ENCODE data around the gene ANXA2R.
"Not testable (repeated sequence)": the region's sequence is repeated elsewhere in the genome, so short reads cannot be mapped to it uniquely, and the experiment has no call there.

Gene ANXA2R, protein sequence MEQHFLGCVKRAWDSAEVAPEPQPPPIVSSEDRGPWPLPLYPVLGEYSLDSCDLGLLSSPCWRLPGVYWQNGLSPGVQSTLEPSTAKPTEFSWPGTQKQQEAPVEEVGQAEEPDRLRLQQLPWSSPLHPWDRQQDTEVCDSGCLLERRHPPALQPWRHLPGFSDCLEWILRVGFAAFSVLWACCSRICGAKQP
- 2.7 to 64.9 (median 28.3) reads per million in 9 experiments for total RNA-seq

DNA sequence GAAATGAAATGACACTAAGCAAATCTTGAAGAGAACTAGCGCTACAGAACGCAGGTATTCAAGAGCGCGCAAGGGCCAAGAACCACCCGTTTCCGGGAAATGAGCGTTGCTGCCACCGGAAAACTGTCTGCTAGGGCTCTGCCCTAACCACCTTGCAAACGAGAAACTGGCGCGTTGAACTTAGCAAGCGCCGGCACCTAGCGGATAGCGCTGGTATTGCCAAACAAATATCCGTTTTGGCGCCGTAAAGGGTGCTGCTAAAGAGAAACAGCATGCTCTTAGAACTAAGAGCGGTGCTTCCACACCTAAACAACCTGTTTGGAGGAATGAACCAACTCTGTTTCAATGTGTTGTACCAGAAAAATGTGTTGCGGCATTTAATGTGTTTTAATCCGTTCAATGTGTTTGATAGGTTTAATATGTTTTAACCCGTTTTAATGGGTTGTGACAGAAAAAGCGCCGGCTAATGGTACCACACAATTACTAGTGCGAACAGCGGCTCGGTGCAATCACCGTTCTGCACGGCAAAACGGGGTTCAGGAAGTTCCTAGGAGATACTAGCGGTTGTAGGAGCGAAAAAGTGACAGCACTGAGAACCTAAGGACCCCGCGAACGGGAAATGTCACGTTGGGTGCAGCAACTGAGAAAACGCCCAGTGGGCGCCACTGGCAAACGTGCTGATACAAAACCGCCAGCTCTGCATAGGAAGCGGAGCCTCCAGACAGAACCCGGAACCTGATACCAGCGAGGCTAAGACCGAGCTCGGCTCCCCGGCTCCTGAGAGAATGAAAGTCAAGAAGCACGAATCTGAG, at the start of gene ANXA2R:
TSS of gene ANXA2R (minus strand) at position 33 of the 812 bp plus-strand sequence. CDS start 273 bp downstream, outside the sequence.
- Mint-ChIP-seq H3K27me3 (no peaks in the 10 kb centered on the region), H3K4me3 (peak within 1 kb of the TSS; percentile 94 to 100), H3K4me1 (ENCODE audit: low read depth in 2 of 2) (peaks cover 50 to 51% of the 10 kb centered on the region in 2 donors), H3K27ac (peak within 1 kb of the TSS; percentile 95 to 100), H3K36me3 (ENCODE audit: insufficient read depth) (peaks cover 87% of the 10 kb centered on the region), H3K9me3 (no peaks in the 10 kb centered on the region)
- DNase-seq (peak; percentile 92 to 96 (median 94)), ATAC-seq (replicated peaks) (peak; percentile 52)

DNA sequence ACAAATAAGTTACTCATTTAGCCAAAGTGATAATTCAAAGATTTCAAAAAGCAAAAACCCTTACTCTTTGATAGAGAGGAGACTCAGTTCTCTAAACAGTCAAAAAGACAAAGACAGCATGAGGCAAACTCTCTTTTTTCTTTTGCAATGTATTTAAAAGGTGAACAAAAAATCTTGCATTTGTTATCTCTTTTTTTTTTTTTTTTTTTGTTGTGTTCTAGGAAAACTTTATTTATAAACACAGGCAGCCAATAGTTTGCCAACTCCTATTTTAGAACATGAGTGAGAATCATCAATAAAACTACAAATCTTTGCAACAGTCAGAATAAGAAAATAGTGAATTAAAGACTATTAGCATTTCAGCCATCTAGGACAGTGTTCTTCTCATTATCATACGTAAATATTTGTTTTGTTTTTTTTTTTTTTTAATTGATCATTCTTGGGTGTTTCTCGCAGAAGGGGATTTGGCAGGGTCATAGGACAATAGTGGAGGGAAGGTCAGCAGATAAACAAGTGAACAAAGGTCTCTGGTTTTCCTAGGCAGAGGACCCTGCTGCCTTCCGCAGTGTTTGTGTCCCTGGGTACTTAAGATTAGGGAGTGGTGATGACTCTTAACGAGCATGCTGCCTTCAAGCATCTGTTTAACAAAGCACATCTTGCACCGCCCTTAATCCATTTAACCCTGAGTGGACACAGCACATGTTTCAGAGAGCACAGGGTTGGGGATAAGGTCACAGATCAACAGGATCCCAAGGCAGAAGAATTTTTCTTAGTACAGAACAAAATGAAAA, 46.2 kb upstream of the ANXA2R start:
- not testable (repeated sequence) for H3K4me3 Mint-ChIP-seq; DNase-seq; H3K36me3 Mint-ChIP-seq (ENCODE audit: insufficient read depth); H3K9me3 Mint-ChIP-seq; H3K27me3 Mint-ChIP-seq; H3K4me1 Mint-ChIP-seq (ENCODE audit: low read depth in 2 of 2); H3K27ac Mint-ChIP-seq; ATAC-seq (replicated peaks)

DNA sequence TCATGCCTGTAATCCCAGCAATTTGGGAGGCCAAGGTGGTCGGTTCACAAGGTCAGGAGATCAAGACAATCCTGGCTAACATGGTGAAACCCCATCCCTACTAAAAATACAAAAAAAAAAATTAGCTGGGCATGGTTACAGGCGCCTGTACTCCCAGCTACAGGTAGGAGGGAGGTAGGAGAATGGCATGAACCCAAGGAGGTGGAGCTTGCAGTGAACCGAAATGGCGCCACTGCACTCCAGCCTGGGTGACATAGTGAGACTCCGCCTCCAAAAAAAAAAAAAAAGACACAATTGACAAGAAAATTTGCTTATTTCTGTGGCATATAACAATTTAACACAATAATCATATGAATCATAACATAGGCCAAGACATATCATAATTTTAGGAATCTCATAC, 45.3 kb upstream of the ANXA2R start:
- no peaks in the 10 kb centered on the region for H3K4me1 Mint-ChIP-seq (ENCODE audit: low read depth in 2 of 2)
- no peak overlapping the region for H3K4me3 Mint-ChIP-seq
- no peak overlapping the region for H3K27ac Mint-ChIP-seq
- peaks cover 11% of the 10 kb centered on the region for H3K36me3 Mint-ChIP-seq (ENCODE audit: insufficient read depth)
- no peaks in the 10 kb centered on the region for H3K27me3 Mint-ChIP-seq
- no peaks in the 10 kb centered on the region for H3K9me3 Mint-ChIP-seq
- no peak for DNase-seq
- no peak for ATAC-seq (replicated peaks)

DNA sequence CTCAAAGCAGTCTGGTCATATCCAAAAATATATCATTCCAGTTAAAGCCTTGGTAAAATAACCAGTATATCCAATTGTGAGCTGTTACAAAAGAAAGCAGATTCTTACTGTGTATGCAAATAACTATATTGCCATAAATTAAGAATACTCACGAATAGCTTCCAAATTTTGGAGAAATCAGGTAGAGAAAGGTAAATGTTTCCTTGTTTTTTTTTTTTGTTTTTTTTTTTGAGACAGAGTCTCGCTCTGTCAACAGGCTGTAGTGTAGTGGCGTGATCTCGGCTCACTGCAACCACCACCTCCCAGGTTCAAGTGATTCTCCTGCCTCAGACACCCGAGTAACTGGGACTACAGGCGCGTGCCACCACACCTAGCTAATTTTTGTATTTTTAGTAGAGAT, 44.3 kb upstream of the ANXA2R start:
- not testable (repeated sequence) for H3K27me3 Mint-ChIP-seq; ATAC-seq (replicated peaks); H3K27ac Mint-ChIP-seq; DNase-seq; H3K4me1 Mint-ChIP-seq (ENCODE audit: low read depth in 2 of 2); H3K4me3 Mint-ChIP-seq; H3K9me3 Mint-ChIP-seq
- peaks cover 15% of the 10 kb centered on the region for H3K36me3 Mint-ChIP-seq (ENCODE audit: insufficient read depth)

DNA sequence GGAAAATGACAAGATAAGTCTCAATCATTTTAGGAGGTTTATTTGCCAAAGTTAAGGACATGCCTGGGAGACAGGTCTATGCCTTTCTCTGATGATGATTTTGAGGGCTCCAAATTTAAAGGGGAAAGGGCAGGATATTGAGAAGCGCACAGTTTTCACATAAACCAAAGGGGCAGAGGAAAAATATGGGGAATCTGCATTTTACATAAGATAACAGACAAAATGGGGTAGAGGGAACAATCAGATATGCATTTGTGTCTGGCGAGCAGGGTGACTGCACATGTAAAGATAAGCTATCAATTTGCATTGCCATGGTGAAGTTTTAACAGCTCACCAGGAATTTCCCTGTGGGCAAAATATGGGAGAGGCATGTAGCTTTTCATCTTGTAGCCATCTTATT, 41.2 kb upstream of the ANXA2R start:
- DNase-seq; ATAC-seq (replicated peaks); H3K9me3 Mint-ChIP-seq; H3K27me3 Mint-ChIP-seq; H3K4me3 Mint-ChIP-seq; H3K27ac Mint-ChIP-seq: not testable (repeated sequence)
- Mint-ChIP-seq H3K4me1 (ENCODE audit: low read depth in 2 of 2) (peaks cover 4 to 16% of the 10 kb centered on the region in 2 donors), H3K36me3 (ENCODE audit: insufficient read depth) (peaks cover 37% of the 10 kb centered on the region)

DNA sequence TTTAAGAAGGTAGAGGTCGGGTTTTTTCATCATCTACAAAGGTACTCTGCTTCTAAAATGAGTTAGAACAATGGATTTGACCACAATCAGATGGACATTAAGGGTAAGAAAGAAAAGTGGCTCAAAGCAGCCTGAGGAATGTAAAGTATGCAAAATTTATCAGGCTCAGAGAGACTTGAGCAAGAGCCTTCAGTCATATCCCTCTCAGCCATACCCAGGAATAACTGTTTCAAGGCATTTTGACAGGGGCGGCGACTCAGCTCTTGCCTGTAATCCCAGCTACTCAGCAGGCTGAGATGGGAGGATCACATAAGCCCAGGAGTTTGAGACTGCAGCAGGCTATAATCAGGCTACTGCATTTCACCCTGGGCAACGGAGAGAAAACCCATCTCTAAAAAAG, 38.8 kb upstream of the ANXA2R start:
- no peak overlapping the region for H3K27ac Mint-ChIP-seq
- no peak for ATAC-seq (replicated peaks)
- H3K27me3 Mint-ChIP-seq = no peaks in the 10 kb centered on the region
- H3K4me3 Mint-ChIP-seq = no peak overlapping the region
- H3K9me3 Mint-ChIP-seq = no peaks in the 10 kb centered on the region
- H3K4me1 Mint-ChIP-seq (ENCODE audit: low read depth in 2 of 2) = peaks cover 21 to 36% of the 10 kb centered on the region in 2 donors
- peaks cover 44% of the 10 kb centered on the region for H3K36me3 Mint-ChIP-seq (ENCODE audit: insufficient read depth)
- DNase-seq = no peak

DNA sequence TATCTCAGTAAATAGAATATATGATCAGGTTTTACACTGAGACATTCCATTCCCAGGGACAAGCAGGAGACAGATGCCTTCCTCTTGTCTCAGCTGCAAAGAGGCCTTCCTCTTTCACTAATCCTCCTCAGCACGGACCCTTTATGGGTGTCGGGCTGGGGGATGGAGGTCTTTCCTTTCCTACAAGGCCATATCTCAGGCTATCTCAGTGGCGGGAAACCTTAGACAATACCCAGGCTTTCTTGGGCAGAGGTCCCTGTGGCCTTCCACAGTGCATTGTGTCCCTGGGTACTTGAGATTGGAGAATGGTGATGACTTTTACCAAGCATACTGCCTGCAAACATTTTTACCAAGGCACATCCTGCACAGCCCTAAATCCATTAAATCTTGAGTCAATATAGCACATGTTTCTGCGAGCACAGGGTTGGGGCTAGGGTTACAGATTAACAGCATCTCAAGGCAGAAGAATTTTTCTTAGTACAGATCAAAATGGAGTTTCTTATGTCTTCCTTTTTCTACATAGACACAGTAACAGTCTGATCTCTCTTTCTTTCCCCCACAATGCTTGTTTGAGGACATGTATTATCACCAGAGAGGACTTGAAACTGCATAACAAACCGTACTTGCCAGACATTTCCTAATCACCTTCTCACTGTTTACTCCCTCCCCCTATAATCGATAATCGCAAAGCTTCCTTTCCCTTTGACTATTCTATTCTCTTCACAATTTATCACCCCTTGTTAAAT, 37.5 kb upstream of the ANXA2R start:
- not testable (repeated sequence) for H3K27me3 Mint-ChIP-seq; ATAC-seq (replicated peaks); H3K9me3 Mint-ChIP-seq; DNase-seq; H3K4me3 Mint-ChIP-seq
- peaks cover 25 to 50% of the 10 kb centered on the region in 2 donors for H3K4me1 Mint-ChIP-seq (ENCODE audit: low read depth in 2 of 2)
- peak overlapping the region; percentile 53 to 87 for H3K27ac Mint-ChIP-seq
- H3K36me3 Mint-ChIP-seq (ENCODE audit: insufficient read depth) = peaks cover 48% of the 10 kb centered on the region

DNA sequence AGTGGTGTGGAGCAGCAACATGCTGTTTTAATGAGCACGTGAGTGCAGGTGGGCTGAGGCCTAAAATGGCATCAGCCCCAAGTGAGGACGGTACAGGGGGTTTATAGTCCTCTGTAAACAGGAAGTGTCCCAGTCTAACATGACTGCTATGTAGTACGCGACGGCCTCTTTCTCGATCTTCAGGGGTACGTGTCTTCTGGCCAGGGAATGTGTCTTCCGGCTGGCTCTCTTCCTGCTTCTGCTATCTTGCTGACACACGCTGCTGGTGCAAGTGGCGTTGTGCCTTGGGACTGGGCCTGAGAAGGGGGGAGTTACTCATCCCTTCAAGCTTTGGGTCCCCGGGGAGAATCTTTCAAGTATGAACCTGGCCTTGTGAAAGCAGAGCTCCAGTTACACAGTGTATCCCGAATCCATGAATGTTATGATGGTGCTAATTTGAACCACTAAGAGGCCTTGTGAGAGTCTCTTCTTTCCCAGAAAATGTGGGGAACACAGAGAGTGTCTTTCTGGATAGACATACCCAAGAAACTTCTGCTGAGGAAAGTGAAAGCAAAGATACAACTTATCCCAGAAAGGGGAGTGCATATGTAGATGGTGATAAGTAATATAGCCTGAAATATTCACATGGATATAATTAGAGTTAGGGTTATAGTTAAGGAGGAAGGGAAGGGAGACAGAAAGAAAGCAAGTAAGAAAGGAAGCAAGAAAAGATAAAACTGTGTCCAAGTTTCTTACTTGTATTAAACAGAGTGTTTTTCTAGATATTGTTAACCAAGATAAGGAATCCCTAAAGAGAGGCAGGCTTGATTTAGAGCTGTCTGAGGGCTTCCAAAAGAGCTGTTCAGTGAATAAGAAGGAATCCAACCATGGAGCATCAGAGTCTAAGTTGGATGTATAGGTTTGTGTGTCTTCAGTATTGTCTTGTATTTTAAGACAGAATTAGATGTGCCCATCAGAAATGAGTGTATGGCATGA, 35.5 kb upstream of the ANXA2R start:
- peaks cover 56% of the 10 kb centered on the region for H3K36me3 Mint-ChIP-seq (ENCODE audit: insufficient read depth)
- DNase-seq (no peak), ATAC-seq (replicated peaks) (no peak)
- peaks cover 37 to 58% of the 10 kb centered on the region in 2 donors for H3K4me1 Mint-ChIP-seq (ENCODE audit: low read depth in 2 of 2)
- H3K4me3 Mint-ChIP-seq = peak overlapping the region in 1 of 2 donors; percentile 41
- no peaks in the 10 kb centered on the region for H3K9me3 Mint-ChIP-seq
- H3K27ac Mint-ChIP-seq = peak overlapping the region; percentile 69 to 87
- H3K27me3 Mint-ChIP-seq = no peaks in the 10 kb centered on the region

DNA sequence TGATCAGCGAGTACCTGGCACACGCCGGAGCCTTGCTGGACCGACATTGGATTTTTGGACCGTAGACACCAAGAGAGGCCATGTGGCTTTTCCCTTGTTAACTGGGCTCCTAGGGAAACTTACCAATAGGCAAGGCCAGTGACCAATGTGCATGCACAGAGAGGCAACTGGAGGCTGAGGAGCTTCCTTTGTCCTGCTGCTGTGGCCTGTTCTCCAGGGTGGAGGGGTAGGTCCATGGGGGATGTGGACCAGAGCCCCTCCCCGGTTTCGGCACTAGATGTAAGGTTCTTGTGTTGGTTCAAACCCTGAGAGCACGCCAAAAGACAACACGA, 34.8 kb upstream of the ANXA2R start:
- Mint-ChIP-seq H3K9me3 (no peaks in the 10 kb centered on the region), H3K4me1 (ENCODE audit: low read depth in 2 of 2) (peaks cover 37 to 61% of the 10 kb centered on the region in 2 donors), H3K4me3 (no peak overlapping the region), H3K27ac (peak overlapping the region; percentile 39 to 68), H3K27me3 (no peaks in the 10 kb centered on the region), H3K36me3 (ENCODE audit: insufficient read depth) (peaks cover 53% of the 10 kb centered on the region)
- no peak for DNase-seq
- no peak for ATAC-seq (replicated peaks)

DNA sequence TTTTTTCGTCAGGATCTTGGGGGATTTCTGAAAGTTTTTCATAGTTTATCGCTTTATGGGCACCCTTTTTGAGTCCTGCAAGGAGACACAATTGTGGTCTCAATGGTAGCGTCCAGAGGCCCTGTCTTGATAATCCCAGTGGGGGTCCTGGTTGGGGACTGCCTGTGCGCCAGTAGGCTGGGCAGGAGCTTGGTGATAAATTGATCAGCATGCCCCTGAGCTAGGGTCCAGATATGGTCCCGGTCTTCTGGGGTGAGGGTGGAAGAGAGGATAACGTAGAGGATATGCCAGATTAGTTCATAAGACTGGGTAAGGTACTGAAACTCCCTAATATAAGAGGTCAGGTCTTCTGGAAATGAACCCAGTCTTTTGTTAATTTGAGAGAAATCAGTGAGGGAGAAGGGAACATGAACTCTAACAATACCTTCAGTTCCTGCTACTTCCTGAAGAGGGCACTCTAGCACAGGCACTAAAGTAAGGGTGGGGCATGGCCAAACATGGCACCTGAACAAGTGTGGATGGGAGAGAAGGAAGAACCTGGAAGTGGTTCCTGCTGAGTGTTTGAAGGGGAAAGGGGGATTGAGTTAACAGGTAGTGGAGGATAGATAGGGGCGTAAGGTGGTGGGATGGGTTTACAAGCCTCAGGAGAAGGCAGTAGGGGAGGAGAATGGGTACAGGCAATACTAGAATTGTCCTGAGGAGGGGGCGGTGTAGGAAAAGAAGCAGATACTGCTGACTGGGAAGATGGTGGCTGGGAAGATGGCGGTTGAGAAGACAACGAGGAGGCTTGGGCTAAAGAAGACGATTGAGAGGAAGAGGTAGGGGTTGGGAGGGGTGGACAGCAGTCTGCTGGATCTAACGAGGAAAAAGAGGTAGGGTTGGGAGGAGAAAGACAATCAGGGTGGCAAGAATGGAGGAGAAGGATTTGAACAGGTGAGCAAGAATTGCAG, 33.8 kb upstream of the ANXA2R start:
- Mint-ChIP-seq H3K27ac (peak overlapping the region; percentile 39 to 68), H3K27me3 (no peaks in the 10 kb centered on the region), H3K4me1 (ENCODE audit: low read depth in 2 of 2) (peaks cover 38 to 63% of the 10 kb centered on the region in 2 donors), H3K36me3 (ENCODE audit: insufficient read depth) (peaks cover 45% of the 10 kb centered on the region), H3K4me3 (no peak overlapping the region), H3K9me3 (no peaks in the 10 kb centered on the region)
- DNase-seq = peak; percentile 57 to 64 (median 58)
- ATAC-seq (replicated peaks) = peak; percentile 71

DNA sequence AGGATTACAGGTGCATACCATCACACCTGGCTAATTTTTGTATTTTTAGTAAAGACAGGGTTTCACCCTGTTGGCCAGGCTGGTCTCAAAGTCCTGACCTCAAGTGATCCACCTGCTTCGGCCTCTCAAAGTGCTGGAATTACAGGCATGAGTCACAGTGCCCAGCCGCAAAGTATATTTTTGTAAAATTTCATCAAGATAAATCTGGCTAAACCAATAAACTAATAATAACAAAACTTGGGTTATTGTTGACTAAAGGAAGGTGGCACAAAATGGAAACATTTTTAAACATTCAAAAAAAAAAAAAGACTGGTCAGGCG, 29.2 kb upstream of the ANXA2R start:
- peaks cover 65% of the 10 kb centered on the region for H3K36me3 Mint-ChIP-seq (ENCODE audit: insufficient read depth)
- not testable (repeated sequence) for H3K27me3 Mint-ChIP-seq; DNase-seq; ATAC-seq (replicated peaks); H3K9me3 Mint-ChIP-seq
- peaks cover 46 to 60% of the 10 kb centered on the region in 2 donors for H3K4me1 Mint-ChIP-seq (ENCODE audit: low read depth in 2 of 2)
- peak overlapping the region; percentile 98 to 100 for H3K27ac Mint-ChIP-seq
- peak overlapping the region; percentile 92 to 99 for H3K4me3 Mint-ChIP-seq

Data from effector memory CD8-positive, alpha-beta T cell (primary cell).